GM19372 (cell line): ENCODE measurements around the gene NSUN4.
"Not testable (repeated sequence)": the region's sequence is repeated elsewhere in the genome, so short reads cannot be mapped to it uniquely, and the experiment has no call there.

ENCODE experiments used
- ATAC-seq: cut with Tn5 transposase; IDR thresholded peaks from one replicate; pipeline ENCODE4 v1.9.1; 2021; ENCODE audit warnings: mild to moderate bottlenecking, low read depth, moderate library complexity; ENCODE audit not compliant: unreplicated experiment

The NSUN4 gene

DNA sequence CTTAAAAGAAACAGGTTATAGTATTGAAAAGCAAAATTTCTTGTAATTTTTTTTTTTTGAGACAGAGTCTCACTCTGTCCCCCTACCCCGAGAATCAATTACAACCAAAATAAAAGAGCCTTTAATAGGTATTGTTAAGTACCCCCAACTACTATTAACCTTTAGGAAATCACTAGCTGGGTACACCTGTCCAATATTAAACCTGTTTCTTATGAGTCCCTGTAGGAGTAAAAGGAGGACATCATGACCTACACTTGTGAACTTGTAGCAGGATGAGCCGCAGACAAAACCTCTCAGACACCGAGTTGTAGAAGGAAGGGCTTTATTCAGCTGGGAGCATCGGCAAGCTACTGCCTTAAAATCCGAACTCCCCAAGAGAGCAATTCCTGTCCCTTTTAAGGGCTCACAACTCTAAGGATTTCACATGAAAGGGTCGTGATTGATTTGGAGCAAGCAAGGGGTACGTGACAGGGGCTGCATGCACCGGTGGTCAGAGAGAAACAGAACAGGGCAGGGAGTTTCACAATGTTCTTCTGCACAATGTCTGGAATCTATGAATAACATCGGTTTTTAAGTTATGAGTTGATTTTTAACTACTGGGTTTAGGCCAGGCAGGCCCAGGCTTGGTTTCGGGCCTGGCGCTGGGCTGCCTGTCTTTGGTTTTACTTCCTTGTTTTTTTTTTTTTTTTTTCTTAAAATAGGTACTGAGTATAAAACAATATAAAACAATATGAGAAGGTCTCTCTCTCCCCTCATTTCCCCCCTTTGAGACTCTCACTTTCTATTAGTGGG, 15.1 kb upstream of the NSUN4 start:
- ATAC-seq = not testable (repeated sequence)

DNA sequence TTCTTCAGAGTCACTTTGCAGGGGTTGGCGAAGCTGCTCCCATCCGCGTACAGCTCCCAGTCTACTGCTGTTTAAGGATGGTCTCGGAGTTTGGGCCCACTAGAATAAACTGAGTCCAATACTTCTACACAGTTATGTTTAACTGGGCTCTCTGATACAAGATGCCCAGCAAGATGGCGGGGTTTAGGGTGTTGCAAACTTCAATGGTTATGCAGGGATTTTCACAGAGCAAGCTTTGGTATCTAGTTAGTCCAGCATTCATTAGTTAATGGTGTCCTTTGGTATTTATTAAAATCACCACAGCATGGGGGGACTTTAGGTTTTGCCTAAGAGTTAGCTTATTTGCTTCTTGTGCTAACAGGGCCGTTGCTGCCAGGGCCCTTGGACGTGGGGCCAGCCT, 12.4 kb upstream of the NSUN4 start:
- ATAC-seq = not testable (repeated sequence)

DNA sequence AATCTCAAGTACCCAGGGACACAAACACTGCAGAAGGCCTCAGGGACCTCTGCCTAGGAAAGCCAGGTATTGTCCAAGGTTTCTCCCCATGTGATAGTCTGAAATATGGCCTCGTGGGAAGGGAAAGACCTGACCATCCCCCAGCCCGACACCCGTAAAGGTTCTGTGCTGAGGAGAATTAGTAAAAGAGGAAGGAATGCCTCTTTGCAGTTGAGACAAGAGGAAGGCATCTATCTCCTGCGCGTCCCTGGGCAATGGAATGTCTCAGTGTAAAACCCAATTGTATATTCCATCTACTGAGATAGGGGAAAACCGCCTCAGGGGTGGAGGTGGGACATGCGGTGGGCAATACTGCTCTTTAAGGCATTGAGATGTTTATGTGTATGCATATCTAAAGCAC, 10.8 kb upstream of the NSUN4 start:
- ATAC-seq = not testable (repeated sequence)

DNA sequence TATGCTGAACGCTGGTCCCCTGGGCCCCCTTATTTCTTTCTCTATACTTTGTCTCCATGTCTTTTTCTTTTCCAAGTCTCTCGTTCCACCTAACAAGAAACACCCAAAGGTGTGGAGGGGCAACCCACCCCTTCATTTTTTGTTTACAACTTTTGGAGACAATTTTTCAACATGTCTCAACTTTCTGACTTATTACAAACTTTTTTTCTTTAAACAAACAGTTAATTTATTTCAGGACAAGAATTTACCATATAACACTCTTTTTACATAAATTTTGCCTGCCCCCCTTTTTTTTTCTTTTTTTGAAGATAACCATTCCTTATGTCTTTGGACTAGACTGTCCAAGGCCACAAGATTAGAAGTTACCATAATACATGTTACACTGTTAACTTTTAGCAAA, 10.2 kb upstream of the NSUN4 start:
- not testable (repeated sequence) for ATAC-seq

DNA sequence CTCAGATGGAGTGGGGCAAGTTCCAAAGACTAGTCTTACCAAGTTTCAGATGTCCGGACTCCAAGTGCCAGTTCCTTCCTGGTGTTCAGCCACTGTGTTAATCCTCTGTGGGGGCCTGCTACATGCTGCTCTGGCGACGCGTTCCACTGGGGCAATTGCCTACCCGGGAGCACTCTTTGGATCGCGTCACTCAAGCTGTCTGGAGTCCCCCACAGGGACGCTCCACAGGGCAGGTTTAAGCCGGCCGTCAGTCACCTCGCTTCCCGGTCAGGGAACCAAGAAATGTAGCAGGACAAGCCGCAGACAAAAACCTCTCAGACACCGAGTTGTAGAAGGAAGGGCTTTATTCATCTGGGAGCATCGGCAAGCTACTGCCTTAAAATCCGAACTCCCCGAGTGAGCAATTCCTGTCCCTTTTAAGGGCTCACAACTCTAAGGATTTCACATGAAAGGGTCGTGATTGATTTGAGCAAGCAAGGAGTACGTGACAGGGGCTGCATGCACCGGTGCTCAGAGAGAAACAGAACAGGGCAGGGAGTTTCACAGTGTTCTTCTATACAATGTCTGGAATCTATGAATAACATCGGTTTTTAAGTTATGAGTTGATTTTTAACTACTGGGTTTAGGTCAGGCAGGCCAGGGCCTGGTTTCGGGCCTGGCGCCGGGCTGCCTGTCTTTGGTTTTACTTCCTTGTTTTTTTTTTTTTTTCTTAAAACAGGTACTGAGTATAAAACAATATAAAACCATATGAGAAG, 8.6 kb upstream of the NSUN4 start:
- ATAC-seq = not testable (repeated sequence)

DNA sequence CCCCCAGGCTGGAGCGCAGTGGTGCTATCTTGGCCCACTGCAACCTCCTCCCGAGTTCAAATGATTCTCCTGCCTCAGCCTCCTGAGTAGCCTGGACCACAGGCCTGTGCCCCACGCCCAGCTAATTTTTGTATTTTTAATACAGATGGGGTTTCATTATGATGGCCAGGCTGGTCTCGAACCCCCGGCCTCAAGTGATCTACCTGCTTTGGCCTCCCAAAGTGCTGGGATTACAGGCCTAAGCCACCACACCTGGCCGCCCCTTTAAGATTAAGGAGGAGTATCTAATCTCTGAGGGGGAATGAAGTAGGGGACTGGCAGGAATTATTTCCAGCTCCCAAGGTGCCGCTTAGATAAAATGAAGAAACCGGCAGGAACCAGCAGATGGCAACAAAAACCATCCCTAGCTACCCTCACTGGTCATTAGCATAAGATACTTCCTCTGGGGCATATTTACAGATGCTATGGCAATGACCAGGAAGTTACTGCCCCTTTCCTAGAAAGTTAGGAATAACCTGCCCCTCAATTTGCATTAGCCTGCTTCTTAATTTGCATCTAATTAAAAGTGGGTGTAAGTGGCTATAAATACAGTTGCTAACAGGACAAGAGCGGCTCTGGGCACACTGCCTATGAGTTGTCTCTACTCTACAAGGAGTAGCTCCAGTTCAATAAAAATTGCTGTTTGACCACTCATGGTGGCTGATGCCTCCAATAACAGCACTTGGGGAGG, 7.1 kb upstream of the NSUN4 start:
- ATAC-seq = peak; percentile 45

DNA sequence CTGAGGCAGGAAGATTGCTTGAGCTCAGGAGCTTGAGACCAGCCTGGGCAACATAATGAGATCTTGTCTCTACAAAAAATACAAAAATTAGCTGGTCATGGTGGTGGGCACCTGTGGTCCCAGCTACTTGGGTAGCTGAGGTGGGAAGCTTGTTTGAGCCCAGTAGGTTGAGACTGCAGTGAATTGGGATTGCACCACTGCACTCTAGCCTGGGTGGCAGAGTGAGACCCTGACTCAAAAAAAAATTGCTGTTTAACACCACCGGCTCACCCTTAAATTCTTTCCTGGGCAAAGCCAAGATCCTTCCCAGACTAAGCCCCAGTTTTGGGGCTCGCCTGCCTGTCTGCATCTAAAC, 6.6 kb upstream of the NSUN4 start:
- ATAC-seq = no peak

DNA sequence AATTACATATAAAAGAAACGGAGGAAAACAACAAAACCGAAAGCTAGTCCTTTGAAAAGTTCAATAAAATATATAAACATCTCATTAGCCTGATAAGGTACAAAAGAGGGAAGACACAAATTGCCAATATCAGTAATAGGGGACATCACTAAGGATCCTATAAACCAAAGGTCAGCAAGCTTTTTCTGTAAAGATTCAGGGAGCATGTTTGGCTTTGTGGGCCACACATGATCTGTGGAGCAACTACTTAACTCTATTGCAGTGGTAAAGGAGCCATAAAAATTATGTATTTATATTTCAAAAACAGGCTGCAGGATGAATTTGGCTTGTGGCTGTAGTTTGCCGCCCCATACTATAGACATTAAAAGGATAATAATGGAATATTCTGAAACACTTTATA, 5.5 kb upstream of the NSUN4 start:
- ATAC-seq = no peak

DNA sequence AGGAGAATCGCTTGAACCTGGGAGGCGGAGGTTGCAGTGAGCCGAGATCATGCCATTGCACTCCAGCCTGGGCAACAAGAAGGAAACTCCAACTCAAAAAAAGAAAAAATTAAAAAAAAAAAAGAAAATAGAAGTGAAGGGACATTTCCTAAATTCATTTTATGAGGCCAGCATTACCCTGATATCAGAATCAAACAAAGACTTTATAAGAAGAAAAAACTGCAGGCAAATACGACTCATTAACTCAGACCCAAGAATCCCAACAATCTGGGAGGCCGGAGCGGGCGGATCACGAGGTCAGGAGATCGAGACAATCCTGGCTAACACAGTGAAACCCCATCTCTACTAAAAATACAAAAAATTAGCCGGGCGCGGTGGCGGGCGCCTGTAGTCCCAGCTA, 3.2 kb upstream of the NSUN4 start:
- not testable (repeated sequence) for ATAC-seq

DNA sequence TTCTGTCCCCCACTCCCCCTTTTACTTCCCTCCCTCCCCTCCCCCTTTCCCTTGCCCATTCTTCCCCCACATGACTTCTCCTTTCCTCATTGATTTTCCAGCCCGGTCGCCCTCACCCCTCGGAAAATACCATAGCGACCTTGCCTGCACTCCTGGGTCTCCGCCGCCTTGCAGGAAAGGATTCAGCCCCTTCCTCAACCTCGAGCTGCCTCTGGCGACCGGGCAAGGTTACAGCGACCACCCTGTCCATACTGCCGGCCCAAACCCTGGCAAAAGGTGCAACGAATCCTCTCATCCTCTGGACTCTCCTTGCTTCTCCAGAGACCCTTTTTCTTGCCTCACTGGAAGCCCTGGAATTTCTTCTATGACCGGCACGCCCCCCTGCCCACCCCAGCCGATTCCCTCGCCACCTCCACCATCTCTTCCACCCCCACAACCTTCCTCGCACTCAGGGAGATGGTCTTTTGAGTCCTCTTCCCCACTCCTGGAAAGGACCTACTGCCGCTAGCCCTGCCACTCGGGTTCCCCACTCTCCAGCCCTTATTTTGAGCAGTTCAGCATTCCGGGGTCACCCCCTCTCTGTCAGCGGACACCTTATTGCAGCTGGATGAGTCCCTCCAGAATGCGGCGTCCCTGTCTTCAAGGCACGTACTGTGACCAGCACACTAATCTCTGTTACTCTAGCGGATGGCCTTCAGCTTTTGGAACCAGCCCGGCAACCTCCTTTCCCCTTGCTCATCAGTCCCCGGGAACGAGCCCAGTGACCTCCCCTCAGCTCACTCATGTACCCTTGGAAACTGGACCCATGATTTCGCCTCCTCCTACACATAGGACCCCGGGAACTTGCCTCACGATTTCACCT, 846 bp downstream of the NSUN4 start:
- no peak for ATAC-seq

DNA sequence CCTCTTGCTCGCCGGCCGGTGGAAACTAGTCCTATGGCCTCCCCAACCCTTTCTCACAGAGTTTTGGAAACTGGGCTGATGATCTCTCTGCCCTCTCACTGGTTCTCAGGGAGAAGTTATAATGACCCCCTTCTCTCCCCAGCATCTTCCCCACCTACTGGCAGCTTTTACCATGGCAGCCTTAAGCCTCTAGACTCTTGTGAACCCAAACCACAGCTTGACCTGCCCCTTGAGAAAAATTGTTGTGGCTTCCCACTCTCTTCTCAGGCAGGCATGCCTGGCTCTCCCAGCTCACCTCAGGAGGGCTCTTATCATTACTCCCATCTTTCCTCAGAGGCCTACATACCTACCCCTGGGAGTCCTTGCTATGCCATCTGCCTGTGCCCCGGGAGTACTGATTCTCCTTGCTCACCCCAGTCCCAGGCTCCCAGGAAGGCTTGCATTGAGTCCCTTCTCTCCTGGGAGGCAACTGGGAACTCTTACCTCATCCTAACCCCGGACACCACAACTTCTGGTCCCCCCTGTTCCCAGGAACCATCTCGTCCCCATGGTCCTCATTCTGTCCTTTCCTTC, 1.6 kb downstream of the NSUN4 start:
- ATAC-seq = no peak

DNA sequence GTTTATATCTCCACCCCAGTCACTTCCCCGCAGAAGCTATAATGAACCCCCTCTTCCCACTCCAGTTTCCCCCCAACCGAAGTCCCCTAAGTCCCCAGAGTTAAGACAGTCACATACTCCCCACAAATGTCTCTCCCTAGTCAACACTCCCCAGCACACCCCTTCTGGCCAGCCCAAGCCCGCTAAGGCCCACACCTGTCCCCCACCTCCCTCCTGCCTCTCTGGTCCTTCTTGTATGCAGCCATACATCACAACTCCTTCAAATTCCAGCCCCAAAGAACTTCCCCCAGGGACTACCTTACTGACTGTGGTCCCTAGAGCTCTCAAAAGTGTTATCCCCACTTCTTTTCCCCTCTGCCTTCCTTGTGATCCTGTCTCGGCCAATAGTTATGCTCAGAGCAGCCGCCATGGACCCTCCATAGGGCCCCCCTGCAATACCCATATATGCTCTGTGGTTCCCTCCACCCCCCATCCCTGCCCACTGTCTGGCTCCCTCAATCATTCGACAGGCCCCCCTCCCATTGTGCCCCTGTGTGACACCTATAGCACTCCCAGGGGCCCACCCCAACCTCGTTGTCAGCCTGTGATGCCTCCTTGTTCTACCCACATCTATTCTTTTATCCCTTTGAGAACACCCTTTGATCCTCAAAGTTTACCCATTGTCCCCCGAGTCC, 2.2 kb downstream of the NSUN4 start:
- no peak for ATAC-seq

DNA sequence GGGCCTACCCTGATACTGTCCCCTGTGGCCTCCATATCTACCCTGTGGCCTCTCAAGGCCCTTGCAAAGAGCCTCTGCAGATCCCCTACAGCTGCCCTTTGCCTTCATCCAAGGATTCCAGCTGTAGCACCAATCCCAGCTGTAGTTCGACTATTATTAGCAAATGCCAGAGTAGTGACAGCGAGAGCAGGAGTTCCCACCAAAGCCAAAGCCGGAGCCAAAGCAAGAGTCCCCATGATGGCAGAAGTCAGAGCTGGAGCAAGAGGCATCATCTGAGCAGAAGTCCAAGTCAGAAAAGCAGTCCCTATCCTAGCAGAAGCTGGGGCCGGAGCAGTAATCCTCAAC, 2.7 kb downstream of the NSUN4 start:
- no peak for ATAC-seq

DNA sequence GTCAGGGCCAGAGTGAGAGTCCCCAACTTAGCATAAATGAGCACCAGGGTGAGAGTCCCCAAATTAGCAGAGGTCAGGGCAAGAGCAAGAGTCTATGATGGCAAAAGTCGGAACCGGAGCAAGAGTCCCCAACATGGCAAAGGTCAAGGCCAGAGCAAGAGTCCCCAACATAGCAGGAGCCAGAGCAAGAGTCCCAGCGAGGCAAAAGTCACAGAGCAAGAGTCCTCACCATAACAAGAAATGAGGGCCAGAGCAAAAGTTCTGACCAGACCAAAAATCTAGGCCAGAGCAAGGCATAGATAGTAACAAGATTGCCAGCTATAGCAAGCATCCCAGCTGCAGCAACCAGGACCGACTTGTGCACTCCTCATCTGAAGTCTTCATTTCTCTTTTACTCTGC, 3.1 kb downstream of the NSUN4 start:
- no peak for ATAC-seq

DNA sequence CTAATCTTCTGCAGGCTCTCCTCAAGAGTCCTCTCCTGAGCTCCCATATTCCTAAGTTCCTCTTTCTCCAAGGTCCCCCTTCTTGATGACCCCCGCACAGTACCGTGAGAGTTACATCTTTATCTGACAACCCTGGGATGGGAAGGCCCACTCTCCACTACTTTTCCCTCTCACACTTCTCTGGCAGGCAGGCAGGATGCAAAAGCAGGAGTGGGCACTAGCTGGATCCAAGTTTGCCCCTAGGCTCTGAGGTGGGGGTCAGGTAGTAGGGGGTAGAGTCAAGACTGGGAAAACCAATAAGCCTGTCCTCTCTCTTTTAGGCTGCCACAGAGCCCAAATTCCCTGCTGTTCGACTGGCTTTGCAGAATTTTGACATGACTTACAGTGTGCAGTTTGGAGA, 3.9 kb downstream of the NSUN4 start:
- no peak for ATAC-seq

DNA sequence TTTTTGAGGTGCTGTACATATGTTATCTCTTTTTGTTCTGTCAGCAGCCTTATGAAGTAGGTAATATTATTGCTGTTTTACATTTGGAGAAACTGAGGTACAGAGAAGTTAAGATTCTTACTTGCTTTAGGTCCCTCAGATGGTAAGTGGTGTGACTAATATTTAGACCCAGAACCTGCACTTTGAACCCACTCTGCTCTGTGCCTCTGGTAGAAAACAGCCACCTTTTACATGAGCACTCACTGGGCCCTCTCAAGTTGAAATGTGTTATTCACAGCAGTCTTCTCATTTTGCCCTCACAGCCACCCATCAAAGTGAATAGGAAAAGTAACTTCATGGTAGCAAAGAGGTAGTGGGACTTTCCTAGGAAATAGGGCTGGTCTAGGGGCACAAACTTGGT, 4.7 kb downstream of the NSUN4 start:
- no peak for ATAC-seq

DNA sequence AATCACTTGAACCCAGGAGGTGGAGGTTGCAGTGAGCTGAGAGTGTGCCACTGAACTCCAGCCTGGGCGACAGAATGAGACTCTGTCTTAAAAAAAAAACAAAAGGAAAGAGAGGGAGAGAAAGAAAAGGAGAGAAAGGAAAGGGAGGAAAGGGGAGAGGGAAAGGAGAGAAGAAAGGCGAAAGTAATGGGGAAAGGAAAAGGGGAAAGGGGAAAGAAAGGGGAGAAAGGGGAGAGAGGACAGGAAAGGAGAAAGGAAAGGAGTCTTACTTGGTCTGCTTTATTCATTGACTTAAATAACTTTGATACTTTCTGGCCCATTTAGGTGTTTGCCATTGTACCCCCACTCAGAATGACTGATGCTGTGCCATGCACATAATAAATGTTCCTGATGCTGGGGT, 11.8 kb downstream of the NSUN4 start:
- ATAC-seq = no peak

DNA sequence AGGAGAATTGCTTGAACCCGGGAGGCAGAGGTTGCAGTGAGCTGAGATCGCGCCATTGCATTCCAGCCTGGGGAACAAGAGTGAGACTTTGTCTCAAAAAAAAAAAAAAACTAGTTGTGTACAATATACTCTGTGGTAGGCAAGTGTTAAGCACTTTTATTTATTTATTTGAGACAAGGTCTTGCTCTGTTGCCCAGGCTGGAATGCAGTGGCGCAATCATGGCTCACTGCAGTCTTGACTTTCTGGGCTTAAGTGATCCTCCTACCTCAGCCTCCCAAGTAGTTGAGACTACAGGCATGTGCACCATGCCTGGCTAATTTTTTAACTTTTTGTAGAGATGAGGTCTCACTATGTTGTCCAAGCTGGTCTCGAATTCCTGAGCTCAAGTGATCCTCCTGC, 15.3 kb downstream of the NSUN4 start:
- ATAC-seq = not testable (repeated sequence)

DNA sequence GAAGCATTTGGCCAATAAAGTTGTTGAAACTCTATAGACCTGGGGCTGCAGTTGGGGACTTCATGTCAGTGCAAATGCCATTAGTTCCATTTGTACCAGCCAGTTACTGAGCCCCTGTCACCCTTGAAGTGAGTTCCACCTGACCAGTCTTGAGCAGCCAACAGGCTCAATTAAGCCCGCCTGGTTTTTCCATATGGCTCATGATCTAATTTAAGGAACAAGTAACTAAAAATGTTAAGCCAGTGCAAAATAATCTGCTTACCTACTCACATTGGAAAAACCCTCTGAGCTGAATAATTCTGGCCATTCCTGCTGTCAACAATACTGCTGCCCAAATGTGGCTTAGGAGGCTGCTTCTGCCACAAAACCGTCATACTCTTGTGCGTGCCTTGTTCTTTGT, 21.6 kb downstream of the NSUN4 start:
- no peak for ATAC-seq

DNA sequence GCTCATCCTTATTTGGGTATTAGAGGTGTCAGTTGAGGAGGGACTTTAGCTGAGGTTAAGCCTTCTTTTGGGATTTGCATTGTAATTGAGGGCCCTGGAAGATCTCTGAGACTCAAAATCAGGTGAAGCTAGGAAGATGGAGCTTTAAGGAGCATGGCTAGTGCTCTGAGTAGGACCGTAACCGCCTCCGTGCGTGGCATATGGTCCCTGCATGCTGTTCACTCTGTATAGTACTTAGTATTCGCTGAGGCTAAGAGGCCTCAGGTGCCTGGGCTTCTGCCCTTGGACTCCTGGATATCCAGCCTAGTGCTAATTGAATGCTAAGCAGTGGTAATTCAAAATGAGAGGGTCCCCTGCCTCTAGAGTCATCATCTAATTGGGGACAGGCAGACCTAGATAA, 22.5 kb downstream of the NSUN4 start:
- no peak for ATAC-seq
